D721Med (cell line): ENCODE data around the gene NRXN3.

Source experiments
- DNase-seq: peaks from one replicate; pipeline ENCODE4 v3.0.0; 2011; ENCODE audit warnings: low spot score; ENCODE audit not compliant: insufficient read length
- FAIRE-seq: peaks from 2 replicates; lab custom pipeline; 2011; peaks lifted over from hg19 to GRCh38; lab: Jason Lieb, UNC
- TF ChIP-seq, protein P1 (sequence below): IDR thresholded peaks from 2 replicates; pipeline ENCODE4 v1.5.1; 2012; ENCODE audit warnings: mild to moderate bottlenecking, control low read depth; ENCODE audit not compliant: insufficient read depth; ENCODE audit errors: missing control alignments

Gene NRXN3

DNA sequence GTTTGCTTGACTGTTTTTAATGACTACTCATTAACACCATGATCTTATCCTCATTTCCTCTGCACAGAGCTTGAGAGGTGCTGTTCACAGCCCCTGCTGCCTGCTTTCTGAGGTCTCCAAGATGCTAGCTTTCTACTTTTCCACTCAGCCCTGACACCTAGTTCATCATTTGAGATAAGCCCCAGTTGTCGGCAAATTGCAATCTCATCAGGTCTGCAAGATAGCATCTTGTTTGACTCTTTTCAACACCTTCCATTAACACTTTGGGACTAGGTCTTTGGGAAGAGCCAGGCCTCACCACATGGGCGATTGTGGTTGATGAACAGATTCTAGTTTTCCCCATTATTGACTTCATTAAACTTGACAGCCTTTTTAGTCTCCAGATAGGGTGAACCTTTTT, 1136.4 kb downstream of the NRXN3 start:
- TF ChIP-seq, protein P1, sequence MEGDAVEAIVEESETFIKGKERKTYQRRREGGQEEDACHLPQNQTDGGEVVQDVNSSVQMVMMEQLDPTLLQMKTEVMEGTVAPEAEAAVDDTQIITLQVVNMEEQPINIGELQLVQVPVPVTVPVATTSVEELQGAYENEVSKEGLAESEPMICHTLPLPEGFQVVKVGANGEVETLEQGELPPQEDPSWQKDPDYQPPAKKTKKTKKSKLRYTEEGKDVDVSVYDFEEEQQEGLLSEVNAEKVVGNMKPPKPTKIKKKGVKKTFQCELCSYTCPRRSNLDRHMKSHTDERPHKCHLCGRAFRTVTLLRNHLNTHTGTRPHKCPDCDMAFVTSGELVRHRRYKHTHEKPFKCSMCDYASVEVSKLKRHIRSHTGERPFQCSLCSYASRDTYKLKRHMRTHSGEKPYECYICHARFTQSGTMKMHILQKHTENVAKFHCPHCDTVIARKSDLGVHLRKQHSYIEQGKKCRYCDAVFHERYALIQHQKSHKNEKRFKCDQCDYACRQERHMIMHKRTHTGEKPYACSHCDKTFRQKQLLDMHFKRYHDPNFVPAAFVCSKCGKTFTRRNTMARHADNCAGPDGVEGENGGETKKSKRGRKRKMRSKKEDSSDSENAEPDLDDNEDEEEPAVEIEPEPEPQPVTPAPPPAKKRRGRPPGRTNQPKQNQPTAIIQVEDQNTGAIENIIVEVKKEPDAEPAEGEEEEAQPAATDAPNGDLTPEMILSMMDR, result no peak
- no peak for DNase-seq
- FAIRE-seq, result no peak

DNA sequence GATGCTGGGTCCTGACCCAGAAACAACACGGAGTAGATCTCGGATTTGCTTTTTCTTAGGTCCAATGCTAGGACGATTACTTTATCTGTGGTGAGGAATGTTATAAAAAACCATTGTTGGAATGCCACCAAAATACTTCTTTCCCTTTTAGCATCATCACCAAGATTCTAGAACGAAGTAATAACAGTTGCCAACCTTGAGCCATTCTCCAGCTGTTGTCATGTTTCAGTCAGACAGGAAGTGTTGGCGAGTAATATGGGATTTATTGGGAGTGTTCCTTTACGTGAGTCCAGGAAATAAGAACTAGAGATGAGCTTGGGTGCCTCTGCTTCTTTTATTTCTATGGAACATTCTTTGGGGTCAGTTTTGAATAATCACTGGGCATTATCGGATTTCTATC, 1148.2 kb downstream of the NRXN3 start:
- TF ChIP-seq, protein P1, result no peak
- no peak for DNase-seq
- FAIRE-seq, result no peak

DNA sequence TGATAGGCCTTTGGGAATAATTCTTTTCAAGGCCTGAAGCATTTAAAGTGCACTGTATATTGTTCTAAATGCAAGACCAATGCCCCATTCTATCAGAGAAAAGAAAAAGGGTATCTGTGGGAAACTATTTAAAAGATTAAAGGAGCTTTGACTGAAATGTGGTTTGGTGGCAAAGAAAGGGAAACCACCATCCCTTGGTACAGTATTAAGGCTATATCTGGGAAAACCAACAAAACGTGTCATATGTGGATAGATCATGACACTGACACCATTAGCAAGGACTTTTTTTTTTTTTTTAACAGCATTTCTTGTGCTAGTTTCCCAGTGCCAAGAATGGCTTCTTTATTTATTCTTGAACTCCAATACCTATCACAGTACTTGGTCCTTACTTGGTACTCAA, 1150.4 kb downstream of the NRXN3 start:
- TF ChIP-seq, protein P1, result no peak
- FAIRE-seq (no peak), DNase-seq (no peak)

DNA sequence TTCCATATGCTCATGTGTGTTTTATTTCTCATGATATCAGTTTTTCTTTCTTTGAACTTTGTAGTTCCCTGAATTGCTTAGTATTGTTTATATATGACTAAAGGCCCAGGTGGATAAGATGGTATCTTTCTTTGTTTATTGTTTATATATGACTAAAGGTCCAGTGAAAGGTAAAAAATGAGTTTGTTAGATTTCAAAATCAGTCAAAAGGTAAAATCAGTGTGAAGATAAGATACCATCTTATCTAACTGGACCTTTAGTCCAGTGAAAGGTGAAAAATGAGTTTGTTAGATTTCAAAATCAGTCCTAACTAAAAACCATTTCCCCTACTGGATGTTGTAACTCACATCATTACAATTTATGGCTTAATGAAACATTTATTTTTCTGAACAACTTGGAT, 1150.9 kb downstream of the NRXN3 start:
- TF ChIP-seq, protein P1, result no peak
- FAIRE-seq (peak; percentile 64), DNase-seq (no peak)

DNA sequence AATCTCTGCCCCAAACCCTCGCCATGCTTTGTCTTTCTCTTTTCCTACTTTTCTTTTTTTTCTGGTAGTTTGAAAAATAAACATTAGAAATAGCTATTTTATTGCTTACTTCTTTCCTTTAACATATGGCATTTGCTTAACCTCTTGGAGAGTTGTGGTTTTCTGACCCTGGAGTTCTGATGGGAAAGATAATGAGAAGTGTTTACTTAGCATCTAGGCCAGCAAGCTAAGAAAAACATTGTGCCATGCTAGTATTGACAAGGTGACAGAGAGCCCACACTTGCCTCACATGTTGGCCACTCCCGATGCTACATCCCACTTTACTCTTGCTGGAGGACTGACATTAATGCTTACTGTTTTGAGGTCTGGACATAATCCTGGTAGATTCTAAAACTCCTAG, 1154.9 kb downstream of the NRXN3 start:
- no peak for DNase-seq
- TF ChIP-seq, protein P1, result no peak
- FAIRE-seq, result no peak

DNA sequence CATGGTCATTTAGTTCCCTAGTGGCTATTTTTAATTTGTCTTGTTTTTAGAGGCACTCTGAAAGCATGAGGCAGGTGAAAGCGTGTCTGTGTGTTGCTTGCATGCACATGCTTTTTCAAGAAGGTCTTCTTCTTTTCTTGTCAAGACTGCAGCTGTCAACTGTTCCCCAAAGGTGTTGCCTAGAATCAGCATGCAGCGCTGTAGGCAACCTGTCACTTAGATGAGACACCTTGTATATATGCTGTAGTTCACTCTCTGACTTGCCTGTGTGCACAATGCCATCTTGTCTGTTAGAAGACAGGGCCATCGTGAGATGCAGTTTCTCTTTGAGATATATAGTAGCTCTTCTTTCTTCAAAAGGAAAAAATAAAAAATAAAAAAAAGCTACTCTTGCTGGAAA, 1155.4 kb downstream of the NRXN3 start:
- TF ChIP-seq, protein P1, result no peak
- FAIRE-seq (no peak), DNase-seq (no peak)

DNA sequence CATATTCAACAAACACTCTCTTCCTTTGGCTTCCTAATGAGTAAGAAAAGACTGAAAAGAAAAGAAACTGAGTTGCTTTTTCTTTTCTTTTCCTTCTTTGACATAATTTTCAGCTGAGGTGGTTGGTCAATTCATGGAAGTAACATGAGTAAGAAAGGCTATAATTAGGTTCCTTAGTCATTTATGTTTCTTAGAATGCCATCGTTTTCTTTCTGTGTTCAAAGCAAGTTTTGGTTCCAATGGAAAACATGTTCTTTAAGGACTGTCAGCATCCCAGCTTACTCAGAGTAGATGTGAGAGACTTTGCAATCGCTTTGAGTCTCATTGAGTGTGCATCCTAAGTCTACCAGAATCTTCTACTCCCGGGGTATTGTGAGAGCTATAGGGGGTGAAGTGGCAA, 1158.7 kb downstream of the NRXN3 start:
- FAIRE-seq (no peak), DNase-seq (no peak)
- TF ChIP-seq, protein P1, result no peak
